Panc1 (cell line): Measurements from ENCODE around the gene LPP.

Experiments used
- REST ChIP-seq, 2 experiments: IDR thresholded peaks; 2 replicates each; pipeline ENCODE4 v1.6.1; 2011 to 2012; ENCODE audit warnings: low read depth in 2 of 2, control low read depth in 1 of 2, low read length in 1 of 2, mild to moderate bottlenecking in 1 of 2, moderate library complexity in 1 of 2; ENCODE audit not compliant: insufficient read depth in 1 of 2
- TF ChIP-seq, protein P1 (sequence below): fragments of 450-650 bp; IDR thresholded peaks from 2 replicates; pipeline ENCODE4 v1.5.1; 2017; ENCODE audit warnings: mild to moderate bottlenecking

DNA sequence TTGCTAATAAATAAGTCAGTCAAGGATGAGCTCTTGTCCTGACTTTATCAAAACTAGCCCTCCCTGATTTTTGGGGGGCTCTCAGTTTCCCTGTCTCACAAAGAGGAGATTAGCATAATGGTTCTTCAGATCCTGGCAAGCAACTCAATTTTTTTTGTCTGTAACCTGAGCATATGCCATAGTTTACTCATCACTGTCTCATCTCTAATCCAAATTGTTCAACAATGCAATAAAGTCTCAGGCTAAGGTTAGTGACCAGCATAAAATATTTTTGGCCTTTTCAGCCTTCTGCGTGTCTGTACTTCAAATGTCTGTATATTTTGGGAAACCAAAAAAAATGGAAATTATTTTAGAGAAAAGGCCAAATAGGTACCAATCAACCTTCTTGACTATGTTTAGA is 552.2 kb downstream of the LPP start:
- TF ChIP-seq REST (IDR thresholded peaks at IDR 0.05; ENCODE audit: insufficient read depth in 1 of 2, low read depth in 2 of 2, low read length in 1 of 2), result no peak
- TF ChIP-seq, protein P1, sequence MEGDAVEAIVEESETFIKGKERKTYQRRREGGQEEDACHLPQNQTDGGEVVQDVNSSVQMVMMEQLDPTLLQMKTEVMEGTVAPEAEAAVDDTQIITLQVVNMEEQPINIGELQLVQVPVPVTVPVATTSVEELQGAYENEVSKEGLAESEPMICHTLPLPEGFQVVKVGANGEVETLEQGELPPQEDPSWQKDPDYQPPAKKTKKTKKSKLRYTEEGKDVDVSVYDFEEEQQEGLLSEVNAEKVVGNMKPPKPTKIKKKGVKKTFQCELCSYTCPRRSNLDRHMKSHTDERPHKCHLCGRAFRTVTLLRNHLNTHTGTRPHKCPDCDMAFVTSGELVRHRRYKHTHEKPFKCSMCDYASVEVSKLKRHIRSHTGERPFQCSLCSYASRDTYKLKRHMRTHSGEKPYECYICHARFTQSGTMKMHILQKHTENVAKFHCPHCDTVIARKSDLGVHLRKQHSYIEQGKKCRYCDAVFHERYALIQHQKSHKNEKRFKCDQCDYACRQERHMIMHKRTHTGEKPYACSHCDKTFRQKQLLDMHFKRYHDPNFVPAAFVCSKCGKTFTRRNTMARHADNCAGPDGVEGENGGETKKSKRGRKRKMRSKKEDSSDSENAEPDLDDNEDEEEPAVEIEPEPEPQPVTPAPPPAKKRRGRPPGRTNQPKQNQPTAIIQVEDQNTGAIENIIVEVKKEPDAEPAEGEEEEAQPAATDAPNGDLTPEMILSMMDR, result no peak
